PC-9 (cell line): ENCODE measurements around the gene CNTN5. TPM values are rescaled to one million over a fixed set of nuclear protein-coding genes. Genes with fewer than 3 reads are reported as not detected.

Experiments
- BruUV-seq: library from RNA; stranded (reverse); fragments of 400-500 nt; replicated peaks from 2 replicates; lab custom pipeline; 2021; lab: Mats Ljungman, UMichigan
- CTCF ChIA-PET: fragments of 300-600 bp; sonication (Branson Sonifier 250); formaldehyde crosslinking; loops from one replicate; lab custom pipeline; 2022; ENCODE audit warnings: antibody characterized with exemption; lab: Charles Lee
- POLR2A ChIA-PET: fragments of 300-600 bp; sonication (Branson Sonifier 250); formaldehyde crosslinking; loops from one replicate; lab custom pipeline; 2022; ENCODE audit warnings: antibody characterized with exemption; ENCODE audit not compliant: unreplicated experiment; lab: Charles Lee
- DNase-seq, 2 experiments: peaks; one replicate each; pipeline versions ENCODE4 v3.0.0 to v3.0.0-alpha.2; 2015 to 2022; ENCODE audit warnings: mixed read lengths in 1 of 2
- H2AFZ ChIP-seq: fragments of 200-600 bp; sonication (generic); 2 replicates; pipeline ENCODE4 v1.8.1; 2017; ENCODE audit warnings: antibody characterized with exemption
- H3F3A ChIP-seq: fragments of 200-600 bp; sonication (generic); 2 replicates; pipeline ENCODE4 v1.8.1; 2017; ENCODE audit warnings: antibody characterized with exemption, mild to moderate bottlenecking, low read depth; ENCODE audit not compliant: insufficient read depth
- H3K27ac ChIP-seq: fragments of 200-600 bp; sonication (generic); 2 replicates; pipeline ENCODE4 v1.6.1; 2016; ENCODE audit warnings: mixed run types
- H3K27me3 ChIP-seq: fragments of 200-600 bp; sonication (generic); 2 replicates; pipeline ENCODE4 v1.6.1; 2016; ENCODE audit warnings: low read depth, mixed run types; ENCODE audit not compliant: insufficient read depth
- H3K36me3 ChIP-seq: fragments of 200-600 bp; sonication (generic); 2 replicates; pipeline ENCODE4 v1.6.1; 2016; ENCODE audit warnings: low read depth, mixed run types
- H3K4me1 ChIP-seq: fragments of 200-600 bp; sonication (generic); replicated peaks from 2 replicates; pipeline ENCODE4 v1.6.1; 2016; ENCODE audit warnings: mixed run types; ENCODE audit not compliant: insufficient read depth
- H3K4me2 ChIP-seq: fragments of 200-600 bp; sonication (generic); 2 replicates; pipeline ENCODE4 v1.6.1; 2017; ENCODE audit warnings: mixed run types
- H3K4me3 ChIP-seq: fragments of 200-600 bp; sonication (generic); 2 replicates; pipeline ENCODE4 v1.6.1; 2016; ENCODE audit warnings: mixed run types
- H3K79me2 ChIP-seq: fragments of 200-600 bp; sonication (generic); 2 replicates; pipeline ENCODE4 v1.6.1; 2017; ENCODE audit warnings: low read depth, mixed run types
- H3K9me2 ChIP-seq: fragments of 200-600 bp; sonication (generic); 2 replicates; pipeline ENCODE4 v1.8.1; 2017; ENCODE audit warnings: mild to moderate bottlenecking; ENCODE audit not compliant: insufficient read depth
- H3K9me3 ChIP-seq: fragments of 200-600 bp; sonication (generic); 2 replicates; pipeline ENCODE4 v1.8.1; 2016; ENCODE audit warnings: low read depth; ENCODE audit not compliant: insufficient read depth
- H4K20me1 ChIP-seq: fragments of 200-600 bp; sonication (generic); 2 replicates; pipeline ENCODE4 v1.8.1; 2017; ENCODE audit not compliant: insufficient read depth
- CTCF ChIP-seq: fragments of 200-600 bp; sonication (generic); conservative IDR thresholded peaks from 2 replicates; pipeline ENCODE4 v1.6.1; 2017; ENCODE audit warnings: mixed run types, antibody characterized with exemption, mild to moderate bottlenecking, moderate library complexity
- EZH2 ChIP-seq: fragments of 200-600 bp; sonication (generic); IDR thresholded peaks from 2 replicates; pipeline ENCODE4 v1.8.0; 2017; ENCODE audit warnings: antibody characterized with exemption, low read depth
- intact Hi-C: fragments of 100-400 bp; cut with micrococcal nuclease; formaldehyde crosslinking; loops from one replicate; pipeline ENCODE4 v1.10.0; 2022; ENCODE audit not compliant: unreplicated experiment
- total RNA-seq: library from RNA; stranded (reverse); gene quantifications from 2 replicates; pipeline ENCODE4 v1.2.3, GENCODE V29; 2021

Gene CNTN5
- total RNA-seq, 1 experiment from 2014 or later, result not detected

GRCh38 chr11:99682171-99682570 lies 661.4 kb downstream of the CNTN5 start:
- Histone ChIP-seq H4K20me1 (no peaks in the 10 kb centered on the region), H3K4me3 (no peak overlapping the region), H3F3A (no peaks in the 10 kb centered on the region), H2AFZ (no peak overlapping the region), H3K4me2 (no peak overlapping the region), H3K79me2 (no peaks in the 10 kb centered on the region), H3K9me2 (no peaks in the 10 kb centered on the region), H3K27me3 (no peaks in the 10 kb centered on the region), H3K9me3 (no peaks in the 10 kb centered on the region), H3K27ac (no peak overlapping the region), H3K4me1 (no peaks in the 10 kb centered on the region), H3K36me3 (no peaks in the 10 kb centered on the region)
- TF ChIP-seq EZH2 (no peak), CTCF (no peak)
- CTCF ChIA-PET, result no interaction called here
- POLR2A ChIA-PET, result interaction anchor here (0.5 kb wide), 1 partner anchor 22 kb away, joined by 4 read pairs; no protein-coding TSS in a partner anchor
- DNase-seq, result no peak
- intact Hi-C loops, result no loop called here
- no TSS peak for BruUV-seq

DNA sequence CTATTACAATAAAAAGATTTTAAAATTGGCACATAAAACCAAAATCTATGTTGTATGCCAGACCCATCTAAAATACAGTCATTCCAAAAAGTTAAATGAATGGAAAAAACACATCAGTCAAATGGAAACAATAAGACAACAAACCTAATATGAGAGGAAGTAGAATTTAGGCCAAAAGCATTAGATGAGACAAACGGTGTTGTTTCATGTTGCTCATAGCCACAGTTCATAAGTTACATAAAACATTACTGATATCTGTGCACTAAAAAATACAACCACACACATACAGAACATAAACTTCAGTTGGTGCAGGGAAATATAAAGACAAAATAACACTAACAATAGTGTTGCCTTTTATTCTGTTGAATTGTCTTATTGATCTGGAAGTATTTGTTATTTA lies 661.9 kb downstream of the CNTN5 start:
- Histone ChIP-seq H3K27ac (no peak overlapping the region), H4K20me1 (no peaks in the 10 kb centered on the region), H3F3A (no peaks in the 10 kb centered on the region), H3K4me2 (no peak overlapping the region), H3K9me2 (no peaks in the 10 kb centered on the region), H2AFZ (no peak overlapping the region), H3K79me2 (no peaks in the 10 kb centered on the region), H3K4me1 (no peaks in the 10 kb centered on the region), H3K36me3 (no peaks in the 10 kb centered on the region), H3K4me3 (no peak overlapping the region), H3K27me3 (no peaks in the 10 kb centered on the region), H3K9me3 (no peaks in the 10 kb centered on the region)
- intact Hi-C loops, result no loop called here
- TF ChIP-seq CTCF (no peak), EZH2 (no peak)
- ChIA-PET CTCF (no interaction called here), POLR2A (no interaction called here)
- no peak for DNase-seq
- BruUV-seq, result no TSS peak

DNA sequence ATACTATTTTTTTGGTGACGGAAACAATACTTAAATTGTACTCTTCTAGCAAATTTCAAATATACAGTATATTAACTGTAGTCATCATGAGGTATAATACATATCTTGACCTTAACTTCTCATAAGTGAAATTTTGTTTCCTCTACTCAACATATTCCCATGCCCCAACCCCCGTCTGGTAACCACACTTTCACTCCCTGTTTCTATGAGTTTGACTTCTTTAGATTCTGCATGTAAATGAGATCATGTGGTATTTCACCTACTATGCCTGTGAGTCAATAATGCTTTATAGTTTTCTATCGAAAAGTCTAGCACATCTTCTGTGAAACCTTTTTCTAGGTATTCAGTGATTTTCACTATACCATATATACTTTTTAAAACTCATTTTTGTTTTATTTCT lies 663.2 kb downstream of the CNTN5 start:
- DNase-seq, result no peak
- no peaks in the 10 kb centered on the region for H4K20me1 ChIP-seq
- ChIA-PET CTCF (no interaction called here), POLR2A (no interaction called here)
- no peaks in the 10 kb centered on the region for H3K4me1 ChIP-seq
- no peaks in the 10 kb centered on the region for H3F3A ChIP-seq
- no peaks in the 10 kb centered on the region for H3K27me3 ChIP-seq
- intact Hi-C loops, result no loop called here
- BruUV-seq, result no TSS peak
- no peak overlapping the region for H2AFZ ChIP-seq
- H3K36me3 ChIP-seq, result no peaks in the 10 kb centered on the region
- H3K4me2 ChIP-seq, result no peak overlapping the region
- no peak overlapping the region for H3K27ac ChIP-seq
- H3K4me3 ChIP-seq, result no peak overlapping the region
- no peaks in the 10 kb centered on the region for H3K79me2 ChIP-seq
- H3K9me3 ChIP-seq, result no peaks in the 10 kb centered on the region
- no peaks in the 10 kb centered on the region for H3K9me2 ChIP-seq
- TF ChIP-seq CTCF (no peak), EZH2 (no peak)
